Left ventricle myocardium inferior (tissue), 1 donor: ENCODE data around the gene PARD3B. TPM values are rescaled to one million over a fixed set of nuclear protein-coding genes. Genes with fewer than 3 reads are reported as not detected.
"Not testable (repeated sequence)": the region's sequence is repeated elsewhere in the genome, so short reads cannot be mapped to it uniquely, and the experiment has no call there.

Experiments used
- DNase-seq: peaks from one replicate; pipeline ENCODE4 v3.0.0-alpha.2; 2020
- H3K27ac ChIP-seq: fragments of 200-600 bp; replicated peaks from 2 replicates; pipeline ENCODE4 v1.8.0; 2021
- H3K27me3 ChIP-seq: fragments of 200-600 bp; 2 replicates; pipeline ENCODE4 v1.8.0; 2021; ENCODE audit warnings: low read depth
- H3K36me3 ChIP-seq: fragments of 200-600 bp; 2 replicates; pipeline ENCODE4 v1.8.0; 2021
- H3K4me1 ChIP-seq: fragments of 200-600 bp; 2 replicates; pipeline ENCODE4 v1.8.0; 2021
- H3K4me3 ChIP-seq: fragments of 200-600 bp; 2 replicates; pipeline ENCODE4 v1.8.0; 2021; ENCODE audit warnings: mild to moderate bottlenecking, moderate library complexity
- H3K9me3 ChIP-seq: fragments of 200-600 bp; replicated peaks from 2 replicates; pipeline ENCODE4 v1.8.0; 2021
- intact Hi-C: fragments of 100-400 bp; cut with micrococcal nuclease; formaldehyde crosslinking; loops from one replicate; pipeline ENCODE4 v1.11.0; 2022
- total RNA-seq: library from RNA; stranded (reverse); fragmentation: NEBNext Ultra II Directional; extraction: Animal tissue kit (Norgen Biotek cat#: 25700); gene quantifications from one replicate; pipeline ENCODE4 v1.2.1, GENCODE V29; 2021
- TF ChIP-seq, protein P1 (sequence below): fragments of 200-600 bp; IDR thresholded peaks from 2 replicates; pipeline ENCODE4 v1.8.0; 2021; ENCODE audit warnings: antibody characterized with exemption, mild to moderate bottlenecking, borderline replicate concordance
- donor health status: DM: no; HTN: yes; CAD: no; lungs with severe emphysema.

The PARD3B gene
- total RNA-seq, 1 donor from 2014 or later = 9.1 TPM

DNA sequence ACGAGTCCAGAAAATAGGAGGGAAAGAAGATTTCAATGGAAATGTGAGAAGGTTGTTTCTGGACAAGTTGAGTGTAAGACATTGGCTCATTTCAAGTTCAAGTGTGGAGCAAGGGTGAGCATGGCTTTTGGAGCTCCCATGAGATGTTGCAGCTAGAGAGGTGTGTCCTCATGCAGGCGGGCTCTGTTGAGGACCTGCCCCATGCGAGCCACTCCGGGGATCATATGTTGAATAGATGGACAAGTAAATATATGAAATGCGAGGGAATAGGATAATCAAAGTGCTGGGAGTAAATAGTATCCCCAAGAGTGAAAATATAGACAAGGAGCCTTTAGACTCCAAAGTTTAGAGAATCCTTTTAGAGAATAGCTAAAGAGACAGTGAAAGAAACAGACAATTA lies 936.6 kb downstream of the PARD3B start:
- Histone ChIP-seq H3K4me3 (no peak overlapping the region), H3K27me3 (no peaks in the 10 kb centered on the region), H3K36me3 (no peaks in the 10 kb centered on the region), H3K9me3 (no peaks in the 10 kb centered on the region), H3K27ac (no peak overlapping the region), H3K4me1 (peaks cover 19% of the 10 kb centered on the region)
- intact Hi-C loops = no loop called here
- TF ChIP-seq, protein P1, sequence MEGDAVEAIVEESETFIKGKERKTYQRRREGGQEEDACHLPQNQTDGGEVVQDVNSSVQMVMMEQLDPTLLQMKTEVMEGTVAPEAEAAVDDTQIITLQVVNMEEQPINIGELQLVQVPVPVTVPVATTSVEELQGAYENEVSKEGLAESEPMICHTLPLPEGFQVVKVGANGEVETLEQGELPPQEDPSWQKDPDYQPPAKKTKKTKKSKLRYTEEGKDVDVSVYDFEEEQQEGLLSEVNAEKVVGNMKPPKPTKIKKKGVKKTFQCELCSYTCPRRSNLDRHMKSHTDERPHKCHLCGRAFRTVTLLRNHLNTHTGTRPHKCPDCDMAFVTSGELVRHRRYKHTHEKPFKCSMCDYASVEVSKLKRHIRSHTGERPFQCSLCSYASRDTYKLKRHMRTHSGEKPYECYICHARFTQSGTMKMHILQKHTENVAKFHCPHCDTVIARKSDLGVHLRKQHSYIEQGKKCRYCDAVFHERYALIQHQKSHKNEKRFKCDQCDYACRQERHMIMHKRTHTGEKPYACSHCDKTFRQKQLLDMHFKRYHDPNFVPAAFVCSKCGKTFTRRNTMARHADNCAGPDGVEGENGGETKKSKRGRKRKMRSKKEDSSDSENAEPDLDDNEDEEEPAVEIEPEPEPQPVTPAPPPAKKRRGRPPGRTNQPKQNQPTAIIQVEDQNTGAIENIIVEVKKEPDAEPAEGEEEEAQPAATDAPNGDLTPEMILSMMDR = no peak
- DNase-seq = no peak

- Histone ChIP-seq H3K27ac (peak overlapping the region; percentile 5), H3K36me3 (no peaks in the 10 kb centered on the region), H3K27me3 (no peaks in the 10 kb centered on the region), H3K4me3 (no peak overlapping the region), H3K4me1 (peaks cover 13% of the 10 kb centered on the region), H3K9me3 (no peaks in the 10 kb centered on the region)
- intact Hi-C loops = no loop called here
- TF ChIP-seq, protein P1 = no peak
- DNase-seq = peak; percentile 38
Observed at GRCh38 chr2:205482399-205483081, 937.3 kb downstream of the PARD3B start.

DNA sequence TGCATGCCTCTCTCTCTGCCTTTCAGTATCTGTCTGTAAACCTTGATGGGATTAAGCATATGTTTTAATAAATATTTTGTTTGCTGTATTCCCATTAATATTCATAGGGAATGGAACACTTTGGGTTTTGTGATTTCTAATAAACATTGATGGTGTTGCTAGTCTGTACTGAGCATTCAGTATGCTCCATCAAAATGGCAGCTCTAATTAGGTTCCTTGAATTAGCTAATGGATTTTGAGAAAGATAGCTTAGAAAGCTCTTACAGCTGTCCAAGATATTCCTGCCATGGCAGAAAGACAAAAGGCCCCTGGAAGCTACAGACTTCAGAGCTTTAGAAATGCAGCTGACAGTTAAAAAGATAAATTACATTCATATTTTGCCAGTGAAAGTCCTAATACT lies 937.8 kb downstream of the PARD3B start:
- H3K9me3 ChIP-seq = no peaks in the 10 kb centered on the region
- DNase-seq = no peak
- no peak overlapping the region for H3K4me3 ChIP-seq
- TF ChIP-seq, protein P1 = no peak
- H3K27me3 ChIP-seq = no peaks in the 10 kb centered on the region
- peaks cover 12% of the 10 kb centered on the region for H3K4me1 ChIP-seq
- intact Hi-C loops = no loop called here
- H3K27ac ChIP-seq = no peak overlapping the region
- no peaks in the 10 kb centered on the region for H3K36me3 ChIP-seq

- Histone ChIP-seq H3K36me3 (no peaks in the 10 kb centered on the region), H3K4me3 (no peak overlapping the region), H3K9me3 (no peaks in the 10 kb centered on the region), H3K27me3 (no peaks in the 10 kb centered on the region), H3K27ac (no peak overlapping the region), H3K4me1 (peaks cover 12% of the 10 kb centered on the region)
- TF ChIP-seq, protein P1 = no peak
- no peak for DNase-seq
- intact Hi-C loops = no loop called here
Observed at GRCh38 chr2:205484215-205484614, 938.9 kb downstream of the PARD3B start.

- Histone ChIP-seq H3K4me3 (no peak overlapping the region), H3K36me3 (no peaks in the 10 kb centered on the region), H3K4me1 (peaks cover 12% of the 10 kb centered on the region), H3K27ac (no peak overlapping the region), H3K27me3 (no peaks in the 10 kb centered on the region), H3K9me3 (no peaks in the 10 kb centered on the region)
- no peak for DNase-seq
- intact Hi-C loops = no loop called here
- TF ChIP-seq, protein P1 = no peak
Observed at GRCh38 chr2:205484764-205485163, 939.5 kb downstream of the PARD3B start.

DNA sequence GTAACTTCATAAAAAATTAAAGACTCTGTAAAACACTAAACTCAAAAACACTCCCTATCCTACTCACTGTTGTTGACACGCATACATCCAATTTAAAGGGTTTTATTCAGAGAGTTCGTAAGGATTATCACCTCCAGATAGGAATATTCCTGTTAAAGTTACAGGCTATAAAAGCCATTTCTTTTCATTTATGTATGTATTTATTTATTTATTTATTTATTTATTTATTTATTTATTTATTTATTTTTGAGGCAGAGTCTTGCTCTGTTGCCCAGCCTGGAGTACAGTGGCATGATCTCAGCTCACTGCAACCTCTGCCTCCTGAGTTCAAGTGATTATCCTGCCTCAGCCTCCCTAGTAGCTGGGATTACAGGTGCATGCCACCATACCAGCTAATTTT lies 948.3 kb downstream of the PARD3B start:
- intact Hi-C loops, H3K36me3 ChIP-seq, H3K4me1 ChIP-seq, H3K27ac ChIP-seq, H3K27me3 ChIP-seq, DNase-seq, H3K4me3 ChIP-seq: not testable (repeated sequence)
- peaks cover 12% of the 10 kb centered on the region for H3K9me3 ChIP-seq
